A549 (cell line): ENCODE data around the gene TEPSIN.

ENCODE experiments used
- CHD4 ChIP-seq: fragments of 200-600 bp; sonication (generic); IDR thresholded peaks from 2 replicates; pipeline ENCODE4 v1.6.1; 2016; ENCODE audit warnings: antibody characterized with exemption, mild to moderate bottlenecking, borderline replicate concordance
- CTCF ChIP-seq: fragments of >200 bp; sonication (Bioruptor Twin); formaldehyde crosslinking; IDR thresholded peaks from 3 replicates; pipeline ENCODE4 v1.5.1; 2016
- ELK1 ChIP-seq: fragments of 150-350 bp; IDR thresholded peaks from 2 replicates; pipeline ENCODE4 v1.6.1; 2014; ENCODE audit warnings: low read depth, mild to moderate bottlenecking, low read length
- EP300 ChIP-seq, 2 experiments: fragments of >200 bp; sonication (Bioruptor Twin); formaldehyde crosslinking; IDR thresholded peaks; 2 replicates in 1 of 2; 3 replicates in 1 of 2; pipeline ENCODE4 v1.6.1; 2016 to 2017
- FOSL2 ChIP-seq, 2 experiments: fragments of 450-650 bp in 1 of 2; fragments of >200 bp in 1 of 2; sonication (Bioruptor Twin) in 1 of 2; formaldehyde crosslinking; IDR thresholded peaks; 2 replicates each; pipeline versions ENCODE4 v1.5.0 to v1.6.1; 2016 to 2020; ENCODE audit warnings: mild to moderate bottlenecking in 1 of 2, moderate library complexity in 1 of 2
- MAFK ChIP-seq: fragments of 450-650 bp; IDR thresholded peaks from 2 replicates; pipeline ENCODE4 v1.6.1; 2014; ENCODE audit not compliant: partially characterized antibody
- POLR2AphosphoS2 ChIP-seq: conservative IDR thresholded peaks from 2 replicates; pipeline ENCODE4 v1.6.1; 2012; ENCODE audit warnings: low read length, improper control_type of control experiment, inconsistent platforms
- RAD21 ChIP-seq, 2 experiments: fragments of >200 bp in 1 of 2; sonication (Bioruptor Twin) in 1 of 2; formaldehyde crosslinking in 1 of 2; IDR thresholded peaks in 1 of 2; conservative IDR thresholded peaks in 1 of 2; 2 replicates in 1 of 2; 3 replicates in 1 of 2; pipeline ENCODE4 v1.6.1; 2012 to 2018; ENCODE audit warnings: inconsistent platforms in 1 of 2
- REST ChIP-seq: fragments of 200-600 bp; sonication (generic); IDR thresholded peaks from 2 replicates; pipeline ENCODE4 v1.6.1; 2016; ENCODE audit warnings: antibody characterized with exemption, mild to moderate bottlenecking, moderate library complexity

- TF ChIP-seq CTCF = no peak
- no peak for TF ChIP-seq MAFK
- no peak for TF ChIP-seq REST
- TF ChIP-seq ELK1 = no peak
- TF ChIP-seq CHD4 = no peak
- TF ChIP-seq FOSL2 (IDR thresholded peaks at IDR 0.05) = no peak
- no peak for TF ChIP-seq FOSL2 (CRISPR knock-in tag; IDR thresholded peaks at IDR 0.05)
- no peak for TF ChIP-seq POLR2AphosphoS2
- no peak for TF ChIP-seq RAD21 (conservative IDR thresholded peaks at IDR 0.05 in 1 of 2, IDR thresholded peaks at IDR 0.05 in 1 of 2)
- no peak for TF ChIP-seq EP300 (IDR thresholded peaks at IDR 0.05)
Measured at GRCh38 chr17:81236784-81237183, 2.1 kb downstream of the TEPSIN start.
